Measurements from ENCODE around the gene SERPING1.

- TF ChIP-seq, protein P1, sequence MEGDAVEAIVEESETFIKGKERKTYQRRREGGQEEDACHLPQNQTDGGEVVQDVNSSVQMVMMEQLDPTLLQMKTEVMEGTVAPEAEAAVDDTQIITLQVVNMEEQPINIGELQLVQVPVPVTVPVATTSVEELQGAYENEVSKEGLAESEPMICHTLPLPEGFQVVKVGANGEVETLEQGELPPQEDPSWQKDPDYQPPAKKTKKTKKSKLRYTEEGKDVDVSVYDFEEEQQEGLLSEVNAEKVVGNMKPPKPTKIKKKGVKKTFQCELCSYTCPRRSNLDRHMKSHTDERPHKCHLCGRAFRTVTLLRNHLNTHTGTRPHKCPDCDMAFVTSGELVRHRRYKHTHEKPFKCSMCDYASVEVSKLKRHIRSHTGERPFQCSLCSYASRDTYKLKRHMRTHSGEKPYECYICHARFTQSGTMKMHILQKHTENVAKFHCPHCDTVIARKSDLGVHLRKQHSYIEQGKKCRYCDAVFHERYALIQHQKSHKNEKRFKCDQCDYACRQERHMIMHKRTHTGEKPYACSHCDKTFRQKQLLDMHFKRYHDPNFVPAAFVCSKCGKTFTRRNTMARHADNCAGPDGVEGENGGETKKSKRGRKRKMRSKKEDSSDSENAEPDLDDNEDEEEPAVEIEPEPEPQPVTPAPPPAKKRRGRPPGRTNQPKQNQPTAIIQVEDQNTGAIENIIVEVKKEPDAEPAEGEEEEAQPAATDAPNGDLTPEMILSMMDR (conservative IDR thresholded peaks at IDR 0.05 in 1 of 2, IDR thresholded peaks at IDR 0.05 in 1 of 2; ENCODE audit: low read depth in 1 of 2, low read length in 2 of 2), result no peak
- no peak for TF ChIP-seq EZH2 (IDR thresholded peaks at IDR 0.05; ENCODE audit: low read length, missing control alignments)
Measured at GRCh38 chr11:57604296-57605027, 7.0 kb downstream of the SERPING1 start.

Measured in fibroblast of lung (primary cell).